Osteocyte (in vitro differentiated cells): ENCODE measurements around the gene GGT6. TPM values are rescaled to one million over a fixed set of nuclear protein-coding genes. Genes with fewer than 3 reads are reported as not detected.

Experiments
- DNase-seq: peaks from one replicate; pipeline ENCODE4 v3.0.0; 2021; ENCODE audit warnings: mixed read lengths; ENCODE audit not compliant: unreplicated experiment; ENCODE audit errors: extremely low spot score
- H3K27ac Mint-ChIP-seq: one replicate; pipeline ENCODE4 v1.8.0; 2021; ENCODE audit warnings: mild to moderate bottlenecking, mixed read lengths; ENCODE audit not compliant: unreplicated experiment
- H3K27me3 Mint-ChIP-seq: one replicate; pipeline ENCODE4 v1.8.0; 2021; ENCODE audit warnings: mixed read lengths; ENCODE audit not compliant: unreplicated experiment
- H3K36me3 Mint-ChIP-seq: one replicate; pipeline ENCODE4 v1.8.0; 2021; ENCODE audit warnings: mixed read lengths; ENCODE audit not compliant: unreplicated experiment
- H3K4me1 Mint-ChIP-seq: one replicate; pipeline ENCODE4 v1.8.0; 2021; ENCODE audit warnings: mixed read lengths; ENCODE audit not compliant: unreplicated experiment
- H3K4me3 Mint-ChIP-seq: one replicate; pipeline ENCODE4 v1.8.0; 2021; ENCODE audit warnings: mild to moderate bottlenecking, moderate library complexity, mixed read lengths; ENCODE audit not compliant: unreplicated experiment
- H3K9me3 Mint-ChIP-seq: one replicate; pipeline ENCODE4 v1.8.0; 2021; ENCODE audit warnings: mixed read lengths; ENCODE audit not compliant: unreplicated experiment
- total RNA-seq: library from RNA; stranded (reverse); gene quantifications from 2 replicates; pipeline ENCODE4 v1.2.1, GENCODE V29; 2021
- TF ChIP-seq, protein P1 (sequence below): fragments of 200-600 bp; sonication (generic); IDR thresholded peaks from 2 replicates; pipeline ENCODE4 v1.5.0; 2021; ENCODE audit warnings: antibody characterized with exemption, mild to moderate bottlenecking, moderate library complexity

Gene GGT6
- total RNA-seq, 1 donor from 2014 or later: not detected

DNA sequence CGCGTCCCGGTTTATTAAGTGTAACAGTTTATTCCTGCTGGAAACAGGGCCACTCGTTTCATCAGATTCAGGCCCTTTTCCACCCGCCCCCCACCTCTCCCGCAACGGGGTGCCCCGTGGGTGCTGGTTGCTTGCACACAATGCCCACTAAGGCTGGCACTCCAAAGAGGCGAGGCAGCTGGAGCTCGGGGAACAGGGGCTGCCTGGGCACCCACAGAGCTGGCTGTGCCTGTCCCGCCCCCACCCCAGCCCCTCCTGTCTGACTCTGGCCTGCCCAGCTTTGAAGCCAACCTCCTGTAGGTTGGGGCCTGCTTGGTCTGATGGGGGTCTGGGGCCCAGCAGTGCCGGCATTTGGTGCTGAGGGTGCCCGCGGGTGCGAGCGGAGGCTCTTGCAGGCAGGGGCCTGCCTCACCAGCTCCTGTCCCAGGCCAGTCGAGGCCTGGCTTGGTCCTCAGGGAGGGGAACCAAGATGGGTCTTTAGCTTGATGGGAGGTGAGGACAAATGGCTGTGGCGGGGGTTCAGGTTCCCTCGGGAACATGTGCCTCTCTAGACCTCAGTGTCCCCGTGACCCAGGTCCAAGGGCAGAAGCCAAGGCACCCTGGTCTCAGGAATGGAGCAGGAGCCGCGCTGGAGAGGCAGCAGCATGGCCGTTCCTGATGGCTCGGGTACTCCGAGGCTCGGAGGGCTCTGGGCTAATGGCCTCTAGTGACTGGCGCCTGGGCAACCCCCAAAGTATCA lies 25.3 kb downstream of the GGT6 start:
- TF ChIP-seq, protein P1, sequence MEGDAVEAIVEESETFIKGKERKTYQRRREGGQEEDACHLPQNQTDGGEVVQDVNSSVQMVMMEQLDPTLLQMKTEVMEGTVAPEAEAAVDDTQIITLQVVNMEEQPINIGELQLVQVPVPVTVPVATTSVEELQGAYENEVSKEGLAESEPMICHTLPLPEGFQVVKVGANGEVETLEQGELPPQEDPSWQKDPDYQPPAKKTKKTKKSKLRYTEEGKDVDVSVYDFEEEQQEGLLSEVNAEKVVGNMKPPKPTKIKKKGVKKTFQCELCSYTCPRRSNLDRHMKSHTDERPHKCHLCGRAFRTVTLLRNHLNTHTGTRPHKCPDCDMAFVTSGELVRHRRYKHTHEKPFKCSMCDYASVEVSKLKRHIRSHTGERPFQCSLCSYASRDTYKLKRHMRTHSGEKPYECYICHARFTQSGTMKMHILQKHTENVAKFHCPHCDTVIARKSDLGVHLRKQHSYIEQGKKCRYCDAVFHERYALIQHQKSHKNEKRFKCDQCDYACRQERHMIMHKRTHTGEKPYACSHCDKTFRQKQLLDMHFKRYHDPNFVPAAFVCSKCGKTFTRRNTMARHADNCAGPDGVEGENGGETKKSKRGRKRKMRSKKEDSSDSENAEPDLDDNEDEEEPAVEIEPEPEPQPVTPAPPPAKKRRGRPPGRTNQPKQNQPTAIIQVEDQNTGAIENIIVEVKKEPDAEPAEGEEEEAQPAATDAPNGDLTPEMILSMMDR: no peak
- Mint-ChIP-seq H3K36me3 (peaks cover 3% of the 10 kb centered on the region), H3K9me3 (no peaks in the 10 kb centered on the region), H3K27ac (no peak overlapping the region), H3K4me1 (peaks cover 2% of the 10 kb centered on the region), H3K27me3 (peaks cover 4% of the 10 kb centered on the region), H3K4me3 (no peak overlapping the region)
- DNase-seq: no peak

DNA sequence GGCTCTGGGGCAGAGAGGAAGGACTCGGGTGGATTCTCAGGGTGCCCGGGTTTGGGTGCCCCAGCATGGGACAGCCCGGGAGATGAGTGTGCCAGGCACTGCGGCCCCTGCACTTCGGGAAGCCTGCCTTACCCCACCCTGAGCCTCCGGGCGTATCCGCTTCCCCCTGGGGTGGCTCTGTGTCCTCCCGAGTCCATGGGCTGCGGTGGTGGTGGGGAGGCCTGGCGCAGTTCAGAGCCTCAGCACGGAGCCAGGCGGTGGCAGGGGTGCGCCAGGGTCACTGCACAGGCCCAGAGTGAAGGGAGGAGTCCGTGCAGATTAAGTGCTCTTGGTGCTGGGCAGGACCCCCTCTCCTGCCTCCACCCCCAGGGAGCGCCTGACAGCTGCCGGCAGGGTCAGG lies 25.9 kb downstream of the GGT6 start:
- Mint-ChIP-seq H3K9me3 (no peaks in the 10 kb centered on the region), H3K27me3 (peaks cover 5% of the 10 kb centered on the region), H3K36me3 (no peaks in the 10 kb centered on the region), H3K4me1 (peaks cover 2% of the 10 kb centered on the region), H3K4me3 (no peak overlapping the region), H3K27ac (no peak overlapping the region)
- TF ChIP-seq, protein P1: no peak
- no peak for DNase-seq

DNA sequence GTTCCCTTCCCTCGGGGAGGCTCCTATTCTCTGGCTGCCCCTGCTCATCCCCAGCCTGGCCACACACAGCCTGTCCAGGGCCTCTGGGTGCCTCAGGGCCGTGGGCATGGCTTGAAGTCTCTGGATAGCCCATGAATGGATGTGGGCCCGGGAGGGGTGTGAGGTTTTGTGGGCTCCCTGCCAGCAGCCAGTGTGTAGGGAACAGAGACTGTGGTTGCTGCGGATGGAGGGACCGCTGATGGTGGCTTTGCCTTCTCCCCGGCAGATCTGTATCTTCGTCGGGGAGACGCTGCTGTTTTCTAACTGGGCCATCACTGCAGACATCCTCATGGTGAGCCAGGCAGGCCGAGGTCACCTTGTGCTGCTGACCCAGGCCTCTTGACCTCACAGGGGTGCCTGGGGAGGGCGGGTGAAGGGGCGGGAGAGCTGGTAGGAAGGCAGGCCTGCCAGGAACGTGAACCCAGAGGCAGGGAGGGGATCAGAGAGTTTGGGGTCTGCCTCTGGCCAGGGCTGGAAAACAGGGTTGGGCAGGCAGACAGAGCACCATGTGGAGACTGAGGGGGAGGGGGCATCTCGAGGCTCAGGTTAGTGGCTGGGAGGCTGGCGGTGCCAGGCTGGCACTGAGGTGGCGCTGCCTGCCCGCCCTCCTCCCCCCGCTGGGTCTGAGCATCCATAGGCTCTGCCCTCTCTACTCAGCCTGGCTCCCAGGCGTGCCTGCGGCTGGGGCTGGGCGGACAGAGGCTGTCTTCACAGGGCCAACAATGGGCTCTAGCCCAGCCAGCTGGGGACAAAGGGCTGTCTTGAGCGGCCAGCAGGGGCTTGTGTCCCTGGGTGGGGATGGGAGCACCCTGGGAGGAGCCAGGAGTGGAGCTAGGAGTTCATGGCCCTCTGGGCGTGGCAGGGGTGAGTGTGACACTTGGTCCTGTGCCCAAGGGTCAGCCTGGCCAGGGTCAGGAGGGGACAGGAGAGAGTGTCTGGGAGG lies 26.6 kb downstream of the GGT6 start:
- H3K27me3 Mint-ChIP-seq: peaks cover 6% of the 10 kb centered on the region
- peaks cover 2% of the 10 kb centered on the region for H3K4me1 Mint-ChIP-seq
- no peaks in the 10 kb centered on the region for H3K9me3 Mint-ChIP-seq
- no peaks in the 10 kb centered on the region for H3K36me3 Mint-ChIP-seq
- TF ChIP-seq, protein P1: no peak
- no peak overlapping the region for H3K4me3 Mint-ChIP-seq
- no peak for DNase-seq
- H3K27ac Mint-ChIP-seq: no peak overlapping the region

DNA sequence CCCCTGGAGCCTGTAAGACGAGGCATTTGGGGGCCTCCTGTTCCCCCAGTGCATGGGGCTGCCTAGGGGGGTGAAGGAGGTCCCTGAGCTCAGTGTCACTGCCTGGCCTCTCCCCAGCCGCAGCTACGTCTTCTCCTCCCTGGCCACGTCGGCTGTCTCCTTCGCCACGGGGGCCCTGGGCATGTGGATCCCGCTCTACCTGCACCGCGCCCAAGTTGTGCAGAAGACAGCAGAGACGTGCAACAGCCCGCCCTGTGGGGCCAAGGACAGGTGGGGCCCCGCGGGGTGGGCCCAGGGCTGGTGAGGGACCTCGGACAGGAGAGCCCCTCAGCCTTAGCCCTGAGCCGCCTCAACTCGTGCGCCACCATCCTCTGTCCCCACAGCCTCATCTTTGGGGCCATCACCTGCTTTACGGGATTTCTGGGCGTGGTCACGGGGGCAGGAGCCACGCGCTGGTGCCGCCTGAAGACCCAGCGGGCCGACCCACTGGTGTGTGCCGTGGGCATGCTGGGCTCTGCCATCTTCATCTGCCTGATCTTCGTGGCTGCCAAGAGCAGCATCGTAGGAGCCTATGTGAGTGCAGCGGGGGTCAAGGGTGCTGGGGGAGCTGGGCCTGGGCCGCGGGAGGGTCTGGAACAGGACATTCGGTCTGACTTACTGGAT lies 27.4 kb downstream of the GGT6 start:
- H3K4me3 Mint-ChIP-seq: no peak overlapping the region
- no peaks in the 10 kb centered on the region for H3K36me3 Mint-ChIP-seq
- DNase-seq: no peak
- peaks cover 8% of the 10 kb centered on the region for H3K27me3 Mint-ChIP-seq
- no peak overlapping the region for H3K27ac Mint-ChIP-seq
- TF ChIP-seq, protein P1: no peak
- no peaks in the 10 kb centered on the region for H3K9me3 Mint-ChIP-seq
- peaks cover 2% of the 10 kb centered on the region for H3K4me1 Mint-ChIP-seq
